OCI-M1 (cell line): ENCODE measurements around the gene LTF.
"Not testable (repeated sequence)": the region's sequence is repeated elsewhere in the genome, so short reads cannot be mapped to it uniquely, and the experiment has no call there.

Source experiments
- DNase-seq: peaks from one replicate; lab custom pipeline; 2025; lab: John Stamatoyannopoulos, UW

Gene LTF

GRCh38 chr3:46416125-46416810 lies 48.4 kb downstream of the LTF start:
- peak; percentile 59 for DNase-seq

- DNase-seq, result no peak
These were observed 50.0 kb downstream of the LTF start for GRCh38 chr3:46414739-46415138.

- DNase-seq, result no peak
These were observed 50.8 kb downstream of the LTF start for GRCh38 chr3:46413951-46414350.

GRCh38 chr3:46412786-46413298 lies 51.9 kb downstream of the LTF start:
- DNase-seq, result no peak

GRCh38 chr3:46411271-46411670 lies 53.4 kb downstream of the LTF start:
- DNase-seq, result no peak

- no peak for DNase-seq
These were observed 54.0 kb downstream of the LTF start for GRCh38 chr3:46410669-46411068.

GRCh38 chr3:46409739-46410489 lies 54.8 kb downstream of the LTF start:
- DNase-seq, result no peak

- DNase-seq, result no peak
These were observed 55.9 kb downstream of the LTF start for GRCh38 chr3:46408853-46409252.

GRCh38 chr3:46407970-46408369 lies 56.7 kb downstream of the LTF start:
- peak; percentile 42 for DNase-seq

- peak; percentile 95 for DNase-seq
These were observed 57.7 kb downstream of the LTF start, which contains the start of the genes CCR5AS and CCRL2 for GRCh38 chr3:46406788-46407611. CCR5AS (minus strand) TSS chr3:46407066. CCRL2 (plus strand) TSS chr3:46407259; CDS start chr3:46408080, 821 bp downstream.

- peak; percentile 51 for DNase-seq
These were observed 58.3 kb downstream of the LTF start for GRCh38 chr3:46406443-46406787.

GRCh38 chr3:46405301-46406019 lies 59.2 kb downstream of the LTF start:
- DNase-seq, result no peak

- DNase-seq, result not testable (repeated sequence)
These were observed 61.8 kb downstream of the LTF start for GRCh38 chr3:46402902-46403301.

GRCh38 chr3:46401579-46401978 lies 63.1 kb downstream of the LTF start:
- no peak for DNase-seq

- no peak for DNase-seq
These were observed 63.9 kb downstream of the LTF start for GRCh38 chr3:46400846-46401245.

GRCh38 chr3:46400000-46400734 lies 64.5 kb downstream of the LTF start:
- peak; percentile 81 for DNase-seq

GRCh38 chr3:46399557-46399956 lies 65.1 kb downstream of the LTF start:
- peak; percentile 56 for DNase-seq

GRCh38 chr3:46399098-46399497 lies 65.6 kb downstream of the LTF start:
- no peak for DNase-seq

- DNase-seq, result no peak
These were observed 66.3 kb downstream of the LTF start for GRCh38 chr3:46398186-46398955.

GRCh38 chr3:46397111-46397510 lies 67.6 kb downstream of the LTF start:
- DNase-seq, result no peak
